ENCODE measurements around the gene AAMDC. TPM values are rescaled to one million over a fixed set of nuclear protein-coding genes. Genes with fewer than 3 reads are reported as not detected.

AAMDC gene
- total RNA-seq, 4 donors from 2014 or later = 23.3 to 67.7 (median 26.5) TPM

DNA sequence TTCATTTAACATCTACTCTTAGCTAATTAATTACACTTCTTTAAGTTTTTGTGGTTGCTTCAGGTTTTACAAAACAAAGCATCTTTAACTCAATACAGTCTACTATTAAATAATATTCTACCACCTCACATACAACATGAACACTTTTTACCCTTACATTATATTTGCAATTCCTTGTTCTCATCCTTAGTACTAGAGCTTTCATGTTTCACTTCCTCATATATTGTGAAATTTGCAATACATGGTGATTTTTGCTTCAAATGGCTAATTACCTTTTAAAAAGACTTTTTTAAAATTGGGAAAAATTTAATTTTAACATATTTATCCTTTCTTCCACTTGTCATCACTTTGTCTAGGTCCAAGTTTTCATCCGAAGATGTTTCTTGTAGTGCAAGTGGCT, 37.9 kb upstream of the AAMDC start:
- intact Hi-C loops (cut with DNase I; ENCODE audit: low total_unique reads) = no loop called here
- H3K4me3 ChIP-seq (ENCODE audit: low read depth, poor library complexity, severe bottlenecking) = no peak overlapping the region
- TF ChIP-seq CTCF (IDR thresholded peaks at IDR 0.05) (no peak), POLR2A (IDR thresholded peaks at IDR 0.05) (no peak)
- no peak for DNase-seq (ENCODE audit: low spot score in 2 of 2)
- 95 to 98% methylated on average over 1 of the region's 1 CpG for WGBS, 2 donors

DNA sequence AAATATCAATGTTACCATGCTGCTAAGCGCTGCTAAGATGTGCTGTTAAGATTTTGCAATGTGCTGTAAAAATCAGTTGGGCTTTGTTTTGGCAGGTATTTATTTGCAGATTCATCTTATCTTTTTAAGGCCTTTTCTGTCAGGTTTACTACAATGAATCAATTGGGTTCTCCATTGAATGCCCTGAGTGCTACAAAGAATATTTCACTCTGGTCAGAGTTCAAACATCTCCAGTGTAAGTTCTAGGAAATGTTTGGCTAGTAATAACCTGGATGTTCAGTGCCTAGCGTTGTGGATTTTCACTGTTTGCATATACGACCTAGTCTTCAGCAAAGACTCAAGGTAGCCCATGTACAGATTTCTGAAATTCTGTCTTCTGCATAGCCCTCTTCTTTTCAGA, 36.4 kb upstream of the AAMDC start:
- TF ChIP-seq POLR2A (IDR thresholded peaks at IDR 0.05) = no peak
- no peak for TF ChIP-seq CTCF (IDR thresholded peaks at IDR 0.05)
- intact Hi-C loops (cut with DNase I; ENCODE audit: low total_unique reads) = no loop called here
- DNase-seq (ENCODE audit: low spot score in 2 of 2) = no peak
- 88 to 90% methylated on average over 3 of the region's 3 CpGs for WGBS, 2 donors
- H3K4me3 ChIP-seq (ENCODE audit: low read depth, poor library complexity, severe bottlenecking) = no peak overlapping the region

- H3K4me3 ChIP-seq (ENCODE audit: low read depth, poor library complexity, severe bottlenecking) = no peak overlapping the region
- 93% methylated on average over 11 of the region's 11 CpGs for WGBS, 2 donors
- DNase-seq (ENCODE audit: low spot score in 2 of 2) = no peak
- TF ChIP-seq POLR2A (IDR thresholded peaks at IDR 0.05) = no peak
- TF ChIP-seq CTCF (IDR thresholded peaks at IDR 0.05) = no peak
- intact Hi-C loops (cut with DNase I; ENCODE audit: low total_unique reads) = no loop called here
These were observed 31.7 kb upstream of the AAMDC start for GRCh38 chr11:77789061-77789730.

GRCh38 chr11:77789731-77790476, 31.0 kb upstream of the AAMDC start:
- DNase-seq (ENCODE audit: low spot score in 2 of 2) = no peak
- WGBS, 2 donors = 96 to 98% methylated on average over 4 to 5 of the region's 5 CpGs
- intact Hi-C loops (cut with DNase I; ENCODE audit: low total_unique reads) = no loop called here
- TF ChIP-seq POLR2A (IDR thresholded peaks at IDR 0.05) = no peak
- TF ChIP-seq CTCF (IDR thresholded peaks at IDR 0.05) = no peak
- no peak overlapping the region for H3K4me3 ChIP-seq (ENCODE audit: low read depth, poor library complexity, severe bottlenecking)

GRCh38 chr11:77791301-77791700, 29.6 kb upstream of the AAMDC start:
- DNase-seq (ENCODE audit: low spot score in 2 of 2) = no peak
- 92 to 93% methylated on average over 4 of the region's 4 CpGs for WGBS, 2 donors
- intact Hi-C loops (cut with DNase I; ENCODE audit: low total_unique reads) = no loop called here
- no peak for TF ChIP-seq CTCF (IDR thresholded peaks at IDR 0.05)
- no peak for TF ChIP-seq POLR2A (IDR thresholded peaks at IDR 0.05)
- H3K4me3 ChIP-seq (ENCODE audit: low read depth, poor library complexity, severe bottlenecking) = no peak overlapping the region
